Peyer's patch (tissue), 4 donors: ENCODE data around the gene CDKL5.
A peak's percentile ranks its signal among the peaks of the same experiment; 100 is the strongest.

Experiments
- POLR2A ChIP-seq, 2 donors: fragments of 450-650 bp; IDR thresholded peaks; one replicate each; pipeline ENCODE4 v1.5.1; 2017; ENCODE audit warnings: antibody characterized with exemption in 2 of 2, mild to moderate bottlenecking in 2 of 2, moderate library complexity in 2 of 2
- TF ChIP-seq, protein P1 (sequence below), 6 experiments: fragments of 450-650 bp in 4 of 6; fragments of 200-600 bp in 2 of 6; sonication (generic) in 1 of 6; IDR thresholded peaks; one replicate each; pipeline ENCODE4 v1.5.1; 2017 to 2019; ENCODE audit warnings: antibody characterized with exemption in 6 of 6, mild to moderate bottlenecking in 3 of 6, moderate library complexity in 1 of 6

DNA sequence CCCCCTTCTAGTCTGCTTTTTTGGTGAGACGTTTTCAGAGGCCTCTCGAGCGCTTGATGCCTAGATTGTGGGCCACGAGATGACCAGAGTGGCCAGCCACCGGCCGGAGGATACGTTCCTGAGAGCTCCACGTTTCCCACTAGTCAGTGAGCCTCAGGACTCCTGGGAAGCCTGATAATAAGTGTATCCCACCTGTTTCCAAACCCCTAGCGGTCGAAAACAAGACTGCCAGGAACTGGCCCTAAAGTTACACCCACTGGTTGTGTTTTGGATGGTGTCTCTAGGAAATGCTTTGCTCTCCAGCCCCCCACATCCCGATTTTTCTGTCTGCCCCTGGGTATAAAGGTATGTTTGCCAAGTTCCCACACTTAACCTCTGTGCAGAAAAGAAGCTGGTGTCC is 251.1 kb downstream of the CDKL5 start:
- TF ChIP-seq, protein P1, sequence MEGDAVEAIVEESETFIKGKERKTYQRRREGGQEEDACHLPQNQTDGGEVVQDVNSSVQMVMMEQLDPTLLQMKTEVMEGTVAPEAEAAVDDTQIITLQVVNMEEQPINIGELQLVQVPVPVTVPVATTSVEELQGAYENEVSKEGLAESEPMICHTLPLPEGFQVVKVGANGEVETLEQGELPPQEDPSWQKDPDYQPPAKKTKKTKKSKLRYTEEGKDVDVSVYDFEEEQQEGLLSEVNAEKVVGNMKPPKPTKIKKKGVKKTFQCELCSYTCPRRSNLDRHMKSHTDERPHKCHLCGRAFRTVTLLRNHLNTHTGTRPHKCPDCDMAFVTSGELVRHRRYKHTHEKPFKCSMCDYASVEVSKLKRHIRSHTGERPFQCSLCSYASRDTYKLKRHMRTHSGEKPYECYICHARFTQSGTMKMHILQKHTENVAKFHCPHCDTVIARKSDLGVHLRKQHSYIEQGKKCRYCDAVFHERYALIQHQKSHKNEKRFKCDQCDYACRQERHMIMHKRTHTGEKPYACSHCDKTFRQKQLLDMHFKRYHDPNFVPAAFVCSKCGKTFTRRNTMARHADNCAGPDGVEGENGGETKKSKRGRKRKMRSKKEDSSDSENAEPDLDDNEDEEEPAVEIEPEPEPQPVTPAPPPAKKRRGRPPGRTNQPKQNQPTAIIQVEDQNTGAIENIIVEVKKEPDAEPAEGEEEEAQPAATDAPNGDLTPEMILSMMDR (IDR thresholded peaks at IDR 0.05), result peak in 1 of 6 experiments; percentile 6
- TF ChIP-seq POLR2A (IDR thresholded peaks at IDR 0.05), result no peak
